ENCODE data around the gene UBE2E3. TPM values are rescaled to one million over a fixed set of nuclear protein-coding genes. Genes with fewer than 3 reads are reported as not detected.

UBE2E3 gene
- total and polyA plus RNA-seq, 2 experiments from 2014 or later = 111 to 112 TPM

DNA sequence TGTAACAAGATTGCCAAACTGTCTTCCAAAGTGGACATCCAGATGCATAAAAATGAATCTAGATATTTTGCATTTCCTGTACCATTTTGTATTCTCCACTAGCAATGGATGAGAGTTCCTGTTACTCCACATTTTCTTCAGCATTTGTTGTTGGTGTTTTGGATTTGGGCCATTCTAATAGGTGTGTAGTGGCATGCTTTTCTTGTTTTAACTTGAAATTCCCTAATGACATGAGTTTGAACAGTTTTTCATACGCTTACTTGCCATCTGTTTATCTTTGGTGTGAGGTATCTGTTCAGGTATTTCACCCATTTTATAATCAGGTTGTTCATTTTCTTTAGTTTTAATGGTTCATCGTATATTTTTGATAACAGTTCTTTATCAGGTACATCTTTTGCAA is 73.9 kb downstream of the UBE2E3 start:
- 0 out of 2 replicates have a peak, but pooled peaks cover 6% of the 10 kb centered on the region for H4K20me1 ChIP-seq (replicated peaks; ENCODE audit: insufficient read depth)
- Mint-ChIP-seq H3K4me1 (peaks cover 46% of the 10 kb centered on the region), H3K36me3 (ENCODE audit: low read depth) (peaks cover 11% of the 10 kb centered on the region; the same call in 2 of the 3 replicates), H3K9me3 (no peaks in the 10 kb centered on the region), H3K27me3 (ENCODE audit: insufficient read depth, low read depth, poor library complexity) (no peaks in the 10 kb centered on the region), H3K27ac (no peak overlapping the region), H3K4me3 (no peak overlapping the region)
- H3K4me3 ChIP-seq = no peak overlapping the region
- no peaks in the 10 kb centered on the region for H3K9me2 ChIP-seq (ENCODE audit: insufficient read depth)
- no peak overlapping the region for H3K4me2 ChIP-seq
- no peak overlapping the region for H3K27ac ChIP-seq (ENCODE audit: low read depth)
- H2AFZ ChIP-seq = no peak overlapping the region
- no peak for ATAC-seq
- DNase-seq (ENCODE audit: low spot score) = no peak
- no peaks in the 10 kb centered on the region for H3F3A ChIP-seq (replicated peaks; ENCODE audit: low read depth)
- TF ChIP-seq, protein P1, sequence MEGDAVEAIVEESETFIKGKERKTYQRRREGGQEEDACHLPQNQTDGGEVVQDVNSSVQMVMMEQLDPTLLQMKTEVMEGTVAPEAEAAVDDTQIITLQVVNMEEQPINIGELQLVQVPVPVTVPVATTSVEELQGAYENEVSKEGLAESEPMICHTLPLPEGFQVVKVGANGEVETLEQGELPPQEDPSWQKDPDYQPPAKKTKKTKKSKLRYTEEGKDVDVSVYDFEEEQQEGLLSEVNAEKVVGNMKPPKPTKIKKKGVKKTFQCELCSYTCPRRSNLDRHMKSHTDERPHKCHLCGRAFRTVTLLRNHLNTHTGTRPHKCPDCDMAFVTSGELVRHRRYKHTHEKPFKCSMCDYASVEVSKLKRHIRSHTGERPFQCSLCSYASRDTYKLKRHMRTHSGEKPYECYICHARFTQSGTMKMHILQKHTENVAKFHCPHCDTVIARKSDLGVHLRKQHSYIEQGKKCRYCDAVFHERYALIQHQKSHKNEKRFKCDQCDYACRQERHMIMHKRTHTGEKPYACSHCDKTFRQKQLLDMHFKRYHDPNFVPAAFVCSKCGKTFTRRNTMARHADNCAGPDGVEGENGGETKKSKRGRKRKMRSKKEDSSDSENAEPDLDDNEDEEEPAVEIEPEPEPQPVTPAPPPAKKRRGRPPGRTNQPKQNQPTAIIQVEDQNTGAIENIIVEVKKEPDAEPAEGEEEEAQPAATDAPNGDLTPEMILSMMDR (conservative IDR thresholded peaks at IDR 0.05; ENCODE audit: low read depth in 2 of 2) = no peak
- no peak for TF ChIP-seq EZH2 (IDR thresholded peaks at IDR 0.05; ENCODE audit: low read depth, unreplicated experiment)
- TF ChIP-seq NANOG (IDR thresholded peaks at IDR 0.05; ENCODE audit: borderline replicate concordance) = no peak
- TF ChIP-seq, protein P2, sequence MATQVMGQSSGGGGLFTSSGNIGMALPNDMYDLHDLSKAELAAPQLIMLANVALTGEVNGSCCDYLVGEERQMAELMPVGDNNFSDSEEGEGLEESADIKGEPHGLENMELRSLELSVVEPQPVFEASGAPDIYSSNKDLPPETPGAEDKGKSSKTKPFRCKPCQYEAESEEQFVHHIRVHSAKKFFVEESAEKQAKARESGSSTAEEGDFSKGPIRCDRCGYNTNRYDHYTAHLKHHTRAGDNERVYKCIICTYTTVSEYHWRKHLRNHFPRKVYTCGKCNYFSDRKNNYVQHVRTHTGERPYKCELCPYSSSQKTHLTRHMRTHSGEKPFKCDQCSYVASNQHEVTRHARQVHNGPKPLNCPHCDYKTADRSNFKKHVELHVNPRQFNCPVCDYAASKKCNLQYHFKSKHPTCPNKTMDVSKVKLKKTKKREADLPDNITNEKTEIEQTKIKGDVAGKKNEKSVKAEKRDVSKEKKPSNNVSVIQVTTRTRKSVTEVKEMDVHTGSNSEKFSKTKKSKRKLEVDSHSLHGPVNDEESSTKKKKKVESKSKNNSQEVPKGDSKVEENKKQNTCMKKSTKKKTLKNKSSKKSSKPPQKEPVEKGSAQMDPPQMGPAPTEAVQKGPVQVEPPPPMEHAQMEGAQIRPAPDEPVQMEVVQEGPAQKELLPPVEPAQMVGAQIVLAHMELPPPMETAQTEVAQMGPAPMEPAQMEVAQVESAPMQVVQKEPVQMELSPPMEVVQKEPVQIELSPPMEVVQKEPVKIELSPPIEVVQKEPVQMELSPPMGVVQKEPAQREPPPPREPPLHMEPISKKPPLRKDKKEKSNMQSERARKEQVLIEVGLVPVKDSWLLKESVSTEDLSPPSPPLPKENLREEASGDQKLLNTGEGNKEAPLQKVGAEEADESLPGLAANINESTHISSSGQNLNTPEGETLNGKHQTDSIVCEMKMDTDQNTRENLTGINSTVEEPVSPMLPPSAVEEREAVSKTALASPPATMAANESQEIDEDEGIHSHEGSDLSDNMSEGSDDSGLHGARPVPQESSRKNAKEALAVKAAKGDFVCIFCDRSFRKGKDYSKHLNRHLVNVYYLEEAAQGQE (IDR thresholded peaks at IDR 0.05; ENCODE audit: unreplicated experiment) = no peak
- TF ChIP-seq STAT1 (IDR thresholded peaks at IDR 0.05; ENCODE audit: unreplicated experiment) = no peak
- no peak for TF ChIP-seq EZH2phosphoT487 (IDR thresholded peaks at IDR 0.05; ENCODE audit: unreplicated experiment)
- TF ChIP-seq CREB1 (CRISPR knock-in tag; IDR thresholded peaks at IDR 0.05; ENCODE audit: low read depth) = no peak
- no peak for TF ChIP-seq ZNF114 (CRISPR knock-in tag; IDR thresholded peaks at IDR 0.05)
- H3K27me3 ChIP-seq (ENCODE audit: insufficient read depth) = no peaks in the 10 kb centered on the region
- H3K79me2 ChIP-seq (replicated peaks; ENCODE audit: insufficient read depth) = peaks cover 71% of the 10 kb centered on the region
- no peaks in the 10 kb centered on the region for H3K36me3 ChIP-seq (ENCODE audit: insufficient read depth)
- peaks cover 23% of the 10 kb centered on the region for H3K4me1 ChIP-seq (ENCODE audit: insufficient read depth)

DNA sequence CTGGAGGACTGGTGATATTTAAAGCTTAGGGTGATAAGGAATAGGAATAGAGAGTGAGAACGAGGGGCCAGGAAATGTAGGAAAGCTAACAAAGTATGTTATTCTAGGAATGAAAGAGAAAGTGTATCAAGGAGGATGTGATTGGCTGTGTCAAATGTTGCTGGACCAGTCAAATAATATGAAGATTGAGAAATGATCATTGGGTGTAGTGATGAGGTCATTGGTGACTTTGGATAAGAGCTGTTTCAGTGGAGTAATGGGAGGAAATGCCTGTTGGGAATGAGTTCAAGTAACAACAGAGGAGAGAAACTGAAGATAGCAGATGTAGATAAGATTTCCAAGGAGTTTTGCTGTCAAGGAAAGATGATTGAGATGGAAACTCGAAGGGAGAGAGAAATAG is 74.4 kb downstream of the UBE2E3 start:
- Mint-ChIP-seq H3K4me3 (no peak overlapping the region), H3K27ac (no peak overlapping the region), H3K27me3 (ENCODE audit: insufficient read depth, low read depth, poor library complexity) (no peaks in the 10 kb centered on the region), H3K36me3 (ENCODE audit: low read depth) (peaks cover 11% of the 10 kb centered on the region; the same call in 2 of the 3 replicates), H3K4me1 (peaks cover 49% of the 10 kb centered on the region), H3K9me3 (no peaks in the 10 kb centered on the region)
- Histone ChIP-seq H3K27me3 (ENCODE audit: insufficient read depth) (no peaks in the 10 kb centered on the region), H3K27ac (ENCODE audit: low read depth) (no peak overlapping the region), H3K79me2 (replicated peaks; ENCODE audit: insufficient read depth) (peaks cover 70% of the 10 kb centered on the region), H3K4me3 (no peak overlapping the region), H3K4me2 (no peak overlapping the region), H3K9me2 (ENCODE audit: insufficient read depth) (no peaks in the 10 kb centered on the region), H3K4me1 (ENCODE audit: insufficient read depth) (peaks cover 23% of the 10 kb centered on the region), H2AFZ (no peak overlapping the region), H3F3A (replicated peaks; ENCODE audit: low read depth) (no peaks in the 10 kb centered on the region), H4K20me1 (replicated peaks; ENCODE audit: insufficient read depth) (0 out of 2 replicates have a peak, but pooled peaks cover 6% of the 10 kb centered on the region), H3K36me3 (ENCODE audit: insufficient read depth) (no peaks in the 10 kb centered on the region)
- DNase-seq (ENCODE audit: low spot score) (no peak), ATAC-seq (no peak)
- TF ChIP-seq EZH2 (IDR thresholded peaks at IDR 0.05; ENCODE audit: low read depth, unreplicated experiment) = no peak
- no peak for TF ChIP-seq JUNB (IDR thresholded peaks at IDR 0.05; ENCODE audit: unreplicated experiment)
- TF ChIP-seq POLR2AphosphoS5 (IDR thresholded peaks at IDR 0.05; ENCODE audit: low read depth) = no peak
- TF ChIP-seq EZH2phosphoT487 (IDR thresholded peaks at IDR 0.05; ENCODE audit: unreplicated experiment) = no peak

Measured in GM23338 (cell line).